CD14-positive monocyte (primary cell): Measurements from ENCODE around the gene ACER1. TPM values are rescaled to one million over a fixed set of nuclear protein-coding genes. Genes with fewer than 3 reads are reported as not detected.

Source experiments
- DNase-seq, 3 donors: peaks; one replicate each; pipeline ENCODE4 v3.0.0-alpha.2; 2011 to 2022
- H2AFZ ChIP-seq: 2 replicates; pipeline ENCODE4 v1.6.0; 2012; ENCODE audit warnings: mild to moderate bottlenecking, low read depth, low read length, inconsistent platforms; ENCODE audit not compliant: insufficient read depth, poor library complexity, severe bottlenecking
- H3K27ac ChIP-seq, 2 donors: 1 replicate in 1 of 2; 2 replicates in 1 of 2; pipeline ENCODE4 v1.5.1; 2012 to 2013; ENCODE audit warnings: low read length in 2 of 2, control low read depth in 1 of 2, inconsistent platforms in 1 of 2, low read depth in 1 of 2, mild to moderate bottlenecking in 1 of 2
- H3K27me3 ChIP-seq, 2 donors: one replicate each; pipeline versions ENCODE4 v1.6.0 to v1.6.1; 2011 to 2013; ENCODE audit warnings: low read length in 2 of 2; ENCODE audit not compliant: control insufficient read depth in 2 of 2, insufficient read depth in 2 of 2
- H3K36me3 ChIP-seq, 2 donors: replicated peaks in 1 of 2; 1 replicate in 1 of 2; 2 replicates in 1 of 2; pipeline versions ENCODE4 v1.5.1 to v1.6.1; 2012 to 2013; ENCODE audit warnings: low read length in 2 of 2, control low read depth in 1 of 2, inconsistent platforms in 1 of 2, mild to moderate bottlenecking in 1 of 2; ENCODE audit not compliant: insufficient read depth in 2 of 2, control insufficient read depth in 1 of 2
- H3K4me1 ChIP-seq, 2 donors: 1 replicate in 1 of 2; 2 replicates in 1 of 2; pipeline versions ENCODE4 v1.5.1 to v1.6.1; 2012 to 2013; ENCODE audit warnings: low read length in 2 of 2, control low read depth in 1 of 2, inconsistent platforms in 1 of 2, mild to moderate bottlenecking in 1 of 2, moderate library complexity in 1 of 2; ENCODE audit not compliant: insufficient read depth in 2 of 2, control insufficient read depth in 1 of 2
- H3K4me2 ChIP-seq: replicated peaks from 2 replicates; pipeline ENCODE3; 2012; ENCODE audit warnings: low read length, moderate library complexity, mild to moderate bottlenecking; ENCODE audit not compliant: poor library complexity, severe bottlenecking; ENCODE audit errors: extremely low read depth
- H3K4me3 ChIP-seq, 3 experiments: fragments of 200-600 bp in 1 of 3; sonication (generic) in 1 of 3; replicated peaks in 1 of 3; 1 replicate in 2 of 3; 2 replicates in 1 of 3; pipeline ENCODE4 v1.5.1; 2011 to 2013; ENCODE audit warnings: low read length in 3 of 3, mild to moderate bottlenecking in 3 of 3, control low read depth in 2 of 3, low read depth in 2 of 3, inconsistent platforms in 1 of 3, moderate library complexity in 1 of 3
- H3K79me2 ChIP-seq: 2 replicates; pipeline ENCODE4 v1.6.0; 2012; ENCODE audit warnings: mild to moderate bottlenecking, control low read depth, inconsistent platforms, low read length, moderate library complexity; ENCODE audit not compliant: insufficient read depth
- H3K9ac ChIP-seq: 2 replicates; pipeline ENCODE4 v1.6.0; 2017; ENCODE audit warnings: low read length, mild to moderate bottlenecking; ENCODE audit not compliant: insufficient read depth, poor library complexity, severe bottlenecking
- H3K9me3 ChIP-seq, 2 donors: replicated peaks in 1 of 2; 1 replicate in 1 of 2; 2 replicates in 1 of 2; pipeline versions ENCODE4 v1.5.1 to v1.6.1; 2012 to 2013; ENCODE audit warnings: low read length in 2 of 2, control low read depth in 1 of 2; ENCODE audit not compliant: control insufficient read depth in 1 of 2, insufficient read depth in 1 of 2
- H4K20me1 ChIP-seq: 2 replicates; pipeline ENCODE4 v1.6.0; 2012; ENCODE audit warnings: mild to moderate bottlenecking, low read length, control low read depth, moderate library complexity; ENCODE audit not compliant: insufficient read depth
- H3K27ac Mint-ChIP-seq, 7 donors: one replicate each; pipeline ENCODE4 v1.8.0; 2020; ENCODE audit warnings: mild to moderate bottlenecking in 7 of 7, mixed read lengths in 7 of 7, moderate library complexity in 6 of 7, inconsistent platforms in 2 of 7
- H3K27me3 Mint-ChIP-seq, 3 donors: one replicate each; pipeline ENCODE4 v1.8.0; 2021 to 2022; ENCODE audit warnings: low read depth in 3 of 3, mild to moderate bottlenecking in 3 of 3, mixed read lengths in 3 of 3, moderate library complexity in 3 of 3, inconsistent platforms in 1 of 3
- H3K36me3 Mint-ChIP-seq, 2 donors: one replicate each; pipeline ENCODE4 v1.8.0; 2020; ENCODE audit warnings: mixed read lengths in 2 of 2, inconsistent platforms in 1 of 2, mild to moderate bottlenecking in 1 of 2
- H3K4me1 Mint-ChIP-seq: one replicate; pipeline ENCODE4 v1.8.0; 2020; ENCODE audit warnings: mild to moderate bottlenecking, mixed read lengths
- H3K4me3 Mint-ChIP-seq, 2 donors: one replicate each; pipeline ENCODE4 v1.8.0; 2020; ENCODE audit warnings: mild to moderate bottlenecking in 2 of 2, mixed read lengths in 2 of 2, moderate library complexity in 1 of 2
- H3K9me3 Mint-ChIP-seq, 7 donors: one replicate each; pipeline ENCODE4 v1.8.0; 2020 to 2022; ENCODE audit warnings: mixed read lengths in 7 of 7, mild to moderate bottlenecking in 6 of 7, moderate library complexity in 6 of 7, inconsistent platforms in 2 of 7
- WGBS: methylation state at CpG from one replicate; pipeline ENCODE4 v1.1.5; 2013; ENCODE audit warnings: missing lambda C conversion rate; ENCODE audit not compliant: insufficient coverage; 5-methylcytosine and 5-hydroxymethylcytosine counted together
- intact Hi-C, 2 donors: fragments of 100-400 bp; cut with micrococcal nuclease; formaldehyde crosslinking; loops; one replicate each; pipeline versions ENCODE4 v1.15.0 to v1.15.1; 2023
- polyA plus RNA-seq, 3 donors: library from polyadenylated mRNA; depleted of rRNA in 1 of 3; unstranded in 2 of 3; stranded (reverse) in 1 of 3; fragments of 300-500 nt in 2 of 3; fragments of >200 nt in 1 of 3; fragmentation: Illumina TruSeq in 2 of 3; gene quantifications; 1 replicate in 2 of 3; 2 replicates in 1 of 3; pipeline ENCODE4 v1.2.3, GENCODE V29; 2012 to 2021
- TF ChIP-seq, protein P1 (sequence below): fragments of 200-600 bp; IDR thresholded peaks from one replicate; pipeline ENCODE4 v1.8.0; 2022; ENCODE audit warnings: antibody characterized with exemption, mild to moderate bottlenecking

ACER1 gene
- polyA plus RNA-seq, 3 donors = not detected

DNA sequence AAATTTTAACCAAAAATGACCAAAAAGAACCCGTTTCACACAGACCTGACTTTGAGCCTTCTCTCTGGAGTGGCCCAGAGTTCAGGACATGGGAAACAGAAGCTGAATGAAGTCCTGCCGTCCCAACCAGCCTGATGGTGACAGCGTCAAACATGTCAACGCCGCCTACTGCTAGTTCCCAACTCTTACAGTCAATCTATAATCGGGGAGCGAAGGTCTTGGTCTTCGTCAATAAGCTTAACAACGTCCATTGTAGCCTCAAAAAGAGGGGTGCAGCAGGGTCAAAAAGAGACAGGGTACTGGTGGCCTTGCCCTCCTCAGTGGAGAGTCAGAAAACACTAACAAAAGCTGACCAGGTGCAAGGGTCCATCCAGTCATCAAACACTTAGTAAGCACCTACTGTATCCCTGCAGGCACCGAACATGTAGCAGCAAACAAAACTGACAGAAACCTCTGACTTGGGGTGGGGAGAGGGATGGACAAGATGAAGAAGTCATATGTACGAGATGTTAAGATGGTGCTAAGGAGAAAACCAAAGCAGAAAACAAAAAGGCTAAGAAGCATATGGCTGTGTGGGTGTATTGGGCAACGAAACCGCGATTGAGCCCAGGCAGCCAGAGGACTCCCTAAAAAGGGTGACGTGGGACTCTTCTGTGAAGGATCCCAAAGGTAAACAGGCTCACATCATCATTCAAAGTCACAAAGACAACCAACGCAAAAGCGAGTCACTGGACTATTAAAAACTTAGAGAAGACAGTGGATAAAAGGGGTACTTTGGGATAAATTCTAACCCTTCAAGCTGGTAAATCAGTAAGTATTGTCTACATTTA is 65.6 kb downstream of the ACER1 start:
- H3K4me1 Mint-ChIP-seq = peaks cover 19% of the 10 kb centered on the region
- peaks cover 74% of the 10 kb centered on the region for H4K20me1 ChIP-seq
- no peaks in the 10 kb centered on the region for H3K9me3 Mint-ChIP-seq
- H3K27me3 Mint-ChIP-seq = peaks cover 0 to 6% (median 0%) of the 10 kb centered on the region in 3 donors
- peaks cover 5 to 6% of the 10 kb centered on the region in 2 donors for H3K4me1 ChIP-seq
- H3K79me2 ChIP-seq = peaks cover 96% of the 10 kb centered on the region
- no peak overlapping the region for H2AFZ ChIP-seq
- H3K27ac Mint-ChIP-seq = peak overlapping the region in 4 of 7 donors; percentile 17 to 72 (median 45)
- 49% methylated on average over 4 of the region's 17 CpGs for WGBS
- H3K4me2 ChIP-seq = no peak overlapping the region
- no peak for DNase-seq
- H3K9ac ChIP-seq = no peak overlapping the region
- H3K27ac ChIP-seq = peak overlapping the region in 1 of 2 donors; percentile 1
- H3K36me3 ChIP-seq = peaks cover 38 to 74% of the 10 kb centered on the region in 2 donors
- H3K27me3 ChIP-seq = no peaks in the 10 kb centered on the region
- H3K9me3 ChIP-seq = no peaks in the 10 kb centered on the region
- H3K4me3 Mint-ChIP-seq = no peak overlapping the region
- no peak overlapping the region for H3K4me3 ChIP-seq
- H3K36me3 Mint-ChIP-seq = peaks cover 66 to 83% of the 10 kb centered on the region in 2 donors
- TF ChIP-seq, protein P1, sequence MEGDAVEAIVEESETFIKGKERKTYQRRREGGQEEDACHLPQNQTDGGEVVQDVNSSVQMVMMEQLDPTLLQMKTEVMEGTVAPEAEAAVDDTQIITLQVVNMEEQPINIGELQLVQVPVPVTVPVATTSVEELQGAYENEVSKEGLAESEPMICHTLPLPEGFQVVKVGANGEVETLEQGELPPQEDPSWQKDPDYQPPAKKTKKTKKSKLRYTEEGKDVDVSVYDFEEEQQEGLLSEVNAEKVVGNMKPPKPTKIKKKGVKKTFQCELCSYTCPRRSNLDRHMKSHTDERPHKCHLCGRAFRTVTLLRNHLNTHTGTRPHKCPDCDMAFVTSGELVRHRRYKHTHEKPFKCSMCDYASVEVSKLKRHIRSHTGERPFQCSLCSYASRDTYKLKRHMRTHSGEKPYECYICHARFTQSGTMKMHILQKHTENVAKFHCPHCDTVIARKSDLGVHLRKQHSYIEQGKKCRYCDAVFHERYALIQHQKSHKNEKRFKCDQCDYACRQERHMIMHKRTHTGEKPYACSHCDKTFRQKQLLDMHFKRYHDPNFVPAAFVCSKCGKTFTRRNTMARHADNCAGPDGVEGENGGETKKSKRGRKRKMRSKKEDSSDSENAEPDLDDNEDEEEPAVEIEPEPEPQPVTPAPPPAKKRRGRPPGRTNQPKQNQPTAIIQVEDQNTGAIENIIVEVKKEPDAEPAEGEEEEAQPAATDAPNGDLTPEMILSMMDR = no peak
- intact Hi-C loops = no loop called here

- TF ChIP-seq, protein P1 = no peak
- Histone ChIP-seq H3K36me3 (peaks cover 55 to 92% of the 10 kb centered on the region in 2 donors), H3K9ac (no peak overlapping the region), H3K4me1 (no peaks in the 10 kb centered on the region), H3K27me3 (no peaks in the 10 kb centered on the region), H3K4me3 (no peak overlapping the region), H3K27ac (no peak overlapping the region), H3K9me3 (no peaks in the 10 kb centered on the region), H3K79me2 (peaks cover 82% of the 10 kb centered on the region), H4K20me1 (peaks cover 78% of the 10 kb centered on the region), H2AFZ (no peak overlapping the region), H3K4me2 (no peak overlapping the region)
- intact Hi-C loops = no loop called here
- Mint-ChIP-seq H3K4me1 (peaks cover 2% of the 10 kb centered on the region), H3K27me3 (peaks cover 0 to 4% (median 0%) of the 10 kb centered on the region in 3 donors), H3K36me3 (peaks cover 64 to 96% of the 10 kb centered on the region in 2 donors), H3K9me3 (no peaks in the 10 kb centered on the region), H3K4me3 (no peak overlapping the region), H3K27ac (no peak overlapping the region)
- no peak for DNase-seq
- WGBS = no CpG with 5 or more reads among the region's 4 CpGs
Measured at GRCh38 chr19:6264803-6265202, 68.6 kb downstream of the ACER1 start.
